ENCODE data around the gene GRAMD1A.
"Not testable (repeated sequence)": the region's sequence is repeated elsewhere in the genome, so short reads cannot be mapped to it uniquely, and the experiment has no call there.

The GRAMD1A gene

DNA sequence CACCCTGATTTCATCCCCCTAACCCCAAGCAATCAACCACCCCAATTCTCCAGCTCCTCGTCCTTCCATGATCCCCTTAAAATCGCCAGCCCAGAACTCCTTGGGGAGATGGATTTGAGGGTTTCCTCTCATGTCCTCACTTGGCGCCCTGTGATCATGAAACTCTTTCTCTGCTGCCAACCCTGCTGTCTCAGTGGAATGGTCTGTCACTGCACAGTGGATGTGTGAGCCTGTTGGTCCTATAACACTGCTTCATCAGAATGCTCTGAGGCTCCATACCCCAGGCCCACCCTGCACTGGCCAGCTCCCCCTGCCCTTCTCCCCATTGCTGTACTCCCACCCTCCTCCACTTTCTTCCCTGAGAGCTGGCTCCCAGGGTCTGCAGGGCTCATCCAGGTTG lies 23.5 kb upstream of the GRAMD1A start:
- no peak for DNase-seq (ENCODE audit: low read depth, low spot score)

DNA sequence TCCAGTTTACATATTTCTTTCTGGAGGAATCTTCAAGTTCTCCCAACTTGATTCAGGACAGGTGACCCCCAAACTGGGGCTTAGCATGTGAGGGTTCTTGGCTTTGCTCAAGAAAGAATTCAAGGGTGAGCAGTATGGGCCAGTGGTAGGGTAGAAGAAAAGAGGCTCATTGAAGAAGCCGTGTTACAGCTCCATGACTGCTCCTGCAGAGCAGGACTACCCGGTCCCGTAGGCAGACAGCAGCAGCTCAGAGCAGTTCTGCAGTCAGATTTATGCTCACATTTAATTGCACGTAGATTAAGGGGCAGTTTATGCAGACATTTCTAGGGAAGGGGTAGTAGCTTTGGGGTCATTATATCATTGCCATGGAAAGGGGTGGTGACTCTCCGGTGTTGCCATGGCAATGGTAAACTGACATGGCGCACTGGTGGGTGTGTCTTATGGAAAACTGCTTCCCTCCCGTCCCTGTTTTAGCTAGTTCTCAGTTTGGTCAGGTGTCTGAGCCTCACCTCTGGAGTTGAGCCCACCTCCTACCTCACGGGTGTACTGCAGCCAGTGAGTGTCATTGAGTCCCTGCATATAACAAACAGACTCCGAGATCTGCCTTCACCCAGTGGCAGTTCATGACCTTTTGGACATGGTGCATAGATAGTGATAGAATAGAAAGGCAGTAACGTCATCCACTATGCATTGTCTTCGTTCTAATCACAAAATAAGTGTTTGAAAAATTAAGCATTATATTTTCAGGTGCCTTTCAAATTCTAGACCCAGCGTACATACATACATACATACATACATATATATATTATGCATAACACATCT lies 20.1 kb upstream of the GRAMD1A start:
- no peak for DNase-seq (ENCODE audit: low read depth, low spot score)

DNA sequence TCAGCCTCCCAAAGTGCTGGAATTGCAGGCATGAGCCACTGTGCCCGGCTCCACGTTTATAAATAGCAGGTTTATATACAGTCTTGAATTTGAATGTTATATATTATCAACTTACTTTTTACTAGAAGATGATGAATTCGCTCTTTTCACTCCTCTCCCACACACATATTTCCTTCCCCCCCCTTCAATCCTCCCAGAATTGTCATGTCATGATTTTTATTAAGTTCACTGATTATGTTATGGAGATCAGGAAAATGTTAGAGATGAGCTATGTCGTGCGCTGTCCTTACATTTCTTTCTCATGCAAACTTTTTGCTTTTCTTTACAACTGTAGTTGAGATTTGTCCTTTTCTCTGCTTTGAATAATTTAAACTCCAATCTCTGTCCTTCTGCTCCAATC lies 17.8 kb upstream of the GRAMD1A start:
- DNase-seq (ENCODE audit: low read depth, low spot score): no peak

DNA sequence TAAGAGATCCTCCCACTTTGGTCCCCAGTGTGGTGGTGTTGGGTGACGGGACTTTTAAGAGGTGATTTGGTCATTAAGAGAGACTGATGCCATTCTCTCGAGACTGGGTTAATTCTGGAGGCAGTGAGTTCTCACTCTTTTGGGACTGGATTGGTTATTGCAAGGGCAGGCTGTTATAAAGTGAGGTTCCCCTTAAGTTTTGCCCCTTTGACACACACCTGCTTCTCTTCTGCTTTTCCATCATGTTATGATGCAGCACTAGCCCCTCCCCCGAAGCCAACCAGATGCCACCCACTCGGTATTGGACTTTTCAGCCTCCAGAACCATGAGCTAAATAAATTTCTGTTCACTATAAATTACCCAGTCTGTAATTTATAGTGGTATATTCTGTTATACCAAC lies 16.3 kb upstream of the GRAMD1A start:
- DNase-seq (ENCODE audit: low read depth, low spot score): no peak

DNA sequence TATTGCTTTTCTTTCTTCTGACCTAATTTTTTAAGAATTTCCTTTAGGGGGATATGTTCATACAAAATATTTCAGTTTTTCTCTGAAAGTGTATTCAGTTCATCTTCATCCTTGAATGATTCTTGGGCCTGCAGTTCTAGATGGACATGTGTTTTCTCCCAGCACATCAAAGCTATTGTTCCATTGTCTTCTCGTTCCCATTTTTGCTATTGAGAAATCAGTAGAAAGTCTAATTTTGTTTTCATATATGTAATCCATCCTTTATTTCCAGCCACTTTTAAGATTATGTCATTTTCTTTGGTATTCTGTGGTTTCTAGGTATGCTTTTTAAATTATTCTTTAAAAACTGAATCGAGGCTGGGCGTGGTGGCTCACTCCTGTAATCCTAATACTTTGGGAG lies 15.8 kb upstream of the GRAMD1A start:
- DNase-seq (ENCODE audit: low read depth, low spot score): no peak

DNA sequence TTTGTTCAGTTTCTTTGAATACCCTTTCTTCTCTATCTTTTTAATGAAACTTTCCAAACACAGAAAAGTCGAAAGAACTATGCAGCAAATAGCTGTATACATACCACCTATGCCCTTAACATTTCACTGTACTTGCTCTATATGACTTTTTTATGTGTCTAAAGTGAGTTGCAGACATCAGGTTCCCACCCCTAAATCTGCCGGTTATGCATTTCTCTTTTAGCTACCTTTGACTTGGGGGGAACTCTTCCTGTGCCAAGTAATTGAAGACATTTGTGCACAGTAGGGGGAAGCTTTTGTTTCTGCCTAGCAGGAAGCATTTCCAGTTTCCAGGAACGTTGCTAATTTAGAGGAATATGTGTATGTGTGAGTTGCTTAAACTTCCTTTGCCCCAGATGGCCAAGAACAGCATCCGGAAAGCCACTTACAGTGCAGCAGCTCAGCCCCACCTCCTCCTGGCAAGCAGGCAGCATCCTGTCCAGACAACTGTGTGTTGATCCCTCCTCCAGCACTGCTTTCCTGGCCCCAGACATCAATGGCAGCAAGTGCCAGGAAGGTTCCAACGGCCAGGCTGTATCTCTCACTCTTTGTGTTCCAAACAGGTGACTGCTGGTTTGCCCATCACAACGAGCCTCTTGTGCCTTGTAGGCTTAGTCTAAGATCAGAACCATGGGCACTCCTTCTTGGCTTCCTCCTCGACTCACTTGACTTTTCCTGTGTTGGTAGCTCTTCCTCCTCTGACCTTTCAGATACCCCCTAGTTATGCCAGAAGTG lies 14.7 kb upstream of the GRAMD1A start:
- peak; percentile 38 for DNase-seq (ENCODE audit: low read depth, low spot score)

DNA sequence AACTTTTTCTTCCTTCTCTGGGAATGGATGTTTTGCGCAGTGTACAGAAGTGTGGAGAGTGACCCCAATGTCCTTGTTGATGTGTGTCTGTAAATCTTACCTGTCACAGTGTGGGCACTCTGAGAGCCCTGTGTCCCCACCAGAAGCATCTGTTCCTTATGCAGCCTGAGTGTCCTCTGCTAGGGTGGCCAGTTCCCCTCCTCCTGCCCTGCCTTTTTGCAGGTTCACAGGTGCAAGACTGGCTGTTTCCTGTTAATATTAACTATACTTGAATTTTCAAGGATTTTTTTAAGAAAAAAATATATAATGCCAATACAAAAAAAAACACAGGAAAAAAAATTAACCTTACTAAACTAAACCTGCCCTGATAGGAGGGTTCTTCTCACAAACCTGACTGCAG lies 12.0 kb upstream of the GRAMD1A start:
- no peak for DNase-seq (ENCODE audit: low read depth, low spot score)

DNA sequence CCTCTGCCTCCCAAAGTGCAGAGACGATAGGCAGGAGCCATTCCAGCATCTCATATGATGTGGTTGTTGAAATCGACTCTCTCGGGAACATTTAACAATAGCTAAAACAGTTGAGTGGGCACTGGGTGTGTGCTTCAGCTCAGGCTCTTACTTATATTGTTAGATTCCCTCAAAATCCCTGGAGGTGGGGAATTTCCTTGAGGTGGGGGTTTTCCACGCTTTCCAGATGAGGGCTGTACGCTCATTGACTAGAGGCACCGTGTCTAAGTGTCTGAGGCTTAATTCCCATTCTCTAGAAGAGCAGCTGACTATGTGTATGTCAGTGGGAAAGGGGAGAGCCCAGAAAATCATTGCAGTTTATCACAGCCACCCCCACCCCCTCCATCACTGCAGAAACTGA lies 10.8 kb upstream of the GRAMD1A start:
- DNase-seq (ENCODE audit: low read depth, low spot score): no peak

DNA sequence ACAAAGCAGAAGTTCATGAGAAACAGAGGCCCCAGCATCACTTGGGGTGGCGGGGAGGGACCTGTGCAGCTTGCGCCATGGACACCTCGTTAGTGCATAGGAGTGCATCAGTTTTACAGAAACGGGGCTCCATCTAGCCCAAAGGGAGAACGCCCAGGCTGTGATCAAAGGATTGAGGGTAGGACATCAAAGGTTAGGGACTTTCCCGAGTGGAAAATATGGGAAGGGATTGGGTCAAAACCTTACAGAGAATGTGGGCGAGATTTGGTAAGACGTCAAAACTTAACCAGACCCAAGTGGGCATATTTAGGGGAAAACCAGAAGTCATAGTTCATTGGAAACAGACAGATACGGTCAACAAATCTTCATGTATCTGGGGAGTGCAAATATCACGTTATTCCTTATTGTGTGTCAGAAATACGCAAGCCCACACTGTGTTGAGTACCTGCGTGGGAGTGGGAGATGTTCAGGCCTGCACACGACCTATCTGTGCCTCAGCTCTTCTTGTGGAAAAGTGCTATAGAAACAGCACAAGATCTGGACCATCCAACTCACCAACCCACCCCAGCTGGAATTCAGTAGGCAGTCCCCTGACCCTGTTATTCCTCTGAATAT lies 9.4 kb upstream of the GRAMD1A start:
- no peak for DNase-seq (ENCODE audit: low read depth, low spot score)

DNA sequence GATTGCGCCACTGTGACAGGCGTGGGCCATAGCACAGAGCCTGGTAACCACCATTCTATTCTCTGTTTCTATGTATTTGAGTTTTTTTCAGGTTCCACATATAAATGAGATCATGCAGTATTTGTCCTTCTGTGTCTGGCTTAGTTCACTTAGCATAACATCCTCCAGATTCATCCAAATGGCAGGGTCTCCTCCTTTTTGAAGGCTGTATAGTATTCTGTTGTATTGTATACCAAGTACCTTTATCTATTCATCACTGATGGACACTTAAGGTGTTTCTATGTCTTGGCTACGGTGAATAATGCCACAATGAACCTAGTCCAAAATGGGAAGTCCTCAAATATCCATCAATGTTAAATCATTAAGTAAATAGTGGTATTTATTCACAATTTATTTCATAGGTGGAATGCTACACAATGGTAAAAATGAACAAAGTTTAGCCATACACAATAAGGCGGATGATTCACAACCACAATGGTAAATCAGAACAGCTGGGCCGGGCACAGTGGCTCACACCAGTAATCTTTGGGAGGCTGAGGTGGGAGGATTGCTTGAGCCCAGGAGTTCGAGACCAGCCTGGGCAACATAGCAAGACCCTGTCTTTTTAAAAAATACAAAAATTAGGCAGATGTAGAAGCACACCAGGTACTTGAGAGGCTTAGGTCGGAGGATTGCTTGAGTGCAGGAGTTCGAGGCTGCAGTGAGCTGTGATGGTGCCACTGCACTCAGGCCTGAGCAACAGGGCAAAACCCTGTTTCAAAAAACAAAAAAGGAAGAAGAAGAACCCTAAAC lies 8.4 kb upstream of the GRAMD1A start:
- DNase-seq (ENCODE audit: low read depth, low spot score): no peak

DNA sequence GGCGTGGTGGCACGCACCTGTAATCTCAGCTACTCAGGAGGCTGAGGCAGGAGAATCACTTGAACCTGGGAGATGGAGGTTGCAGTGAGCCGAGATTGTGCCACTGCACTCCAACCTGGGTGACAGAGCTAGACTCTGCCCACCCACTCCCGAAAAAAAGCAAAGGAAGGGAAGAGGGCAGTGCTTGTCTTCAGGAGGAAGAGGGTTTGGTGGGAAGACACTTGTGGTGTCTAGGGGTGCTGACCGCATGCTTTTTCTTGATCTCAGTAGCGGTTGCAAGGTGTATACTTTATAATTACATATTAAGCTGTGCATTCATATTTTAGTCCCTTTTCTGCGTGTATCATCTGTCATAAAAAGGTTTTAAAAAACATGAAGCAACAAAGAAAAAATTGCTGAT lies 7.5 kb upstream of the GRAMD1A start:
- DNase-seq (ENCODE audit: low read depth, low spot score): not testable (repeated sequence)

DNA sequence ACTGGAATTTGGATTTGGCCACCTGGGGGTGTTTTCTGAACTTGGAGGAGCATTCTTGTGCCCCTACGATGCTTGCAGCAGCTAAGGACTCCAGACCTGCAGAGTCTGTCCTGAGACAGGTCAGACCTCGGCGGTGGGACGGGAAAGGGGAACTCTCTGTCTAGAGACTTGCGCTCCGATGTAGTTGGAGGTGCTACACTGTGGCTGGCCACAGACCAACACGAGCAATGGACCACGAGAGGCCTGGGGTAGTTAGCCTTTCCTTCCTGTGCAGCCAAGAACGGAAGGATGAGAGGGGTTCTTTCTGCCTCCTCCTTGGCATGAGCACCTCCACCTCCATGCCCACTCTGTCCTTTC lies 5.9 kb upstream of the GRAMD1A start:
- DNase-seq (ENCODE audit: low read depth, low spot score): no peak

DNA sequence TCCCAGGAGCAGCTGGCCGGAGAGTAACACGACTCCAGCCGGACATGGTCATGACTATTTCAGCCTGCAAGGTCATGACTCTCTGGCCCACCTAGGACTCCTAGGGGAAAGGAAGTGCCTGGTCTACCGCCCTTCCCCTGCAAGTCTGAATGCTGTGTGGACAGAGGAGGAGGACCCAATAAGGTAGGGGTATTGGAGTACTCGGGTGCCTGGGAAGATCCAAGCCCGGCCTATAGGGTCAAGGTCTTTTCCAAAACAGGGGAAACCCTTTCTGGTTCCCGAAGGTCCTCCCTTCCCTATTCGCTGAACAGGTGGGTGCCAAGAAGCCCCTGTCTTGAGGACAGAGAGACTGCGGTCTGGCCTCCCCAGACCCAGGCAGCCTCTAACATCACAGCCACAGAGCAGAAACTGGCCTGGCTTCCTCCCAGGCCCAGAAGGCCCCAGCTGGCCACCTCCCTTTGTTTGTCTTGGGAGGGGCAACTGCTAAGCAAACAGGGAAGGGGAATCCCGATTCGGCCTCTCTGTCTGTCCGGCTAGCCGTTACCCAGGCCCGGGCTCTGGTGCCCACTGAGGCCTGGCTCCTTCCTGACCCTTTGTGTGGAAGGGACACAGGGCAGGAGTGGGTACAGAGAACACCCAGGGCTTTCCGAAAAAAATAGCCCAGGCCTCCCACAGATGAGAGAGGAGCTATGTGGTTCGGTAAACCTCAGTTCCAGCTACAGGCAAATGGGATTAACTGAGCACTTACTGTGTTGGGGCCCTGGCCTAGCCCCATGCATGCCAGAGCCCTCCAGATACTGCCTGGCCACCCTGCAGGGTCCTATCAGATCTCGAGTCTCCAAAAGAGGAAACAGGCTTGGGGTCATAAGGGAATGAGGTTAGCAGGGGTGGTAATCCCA lies 5.2 kb upstream of the GRAMD1A start:
- DNase-seq (ENCODE audit: low read depth, low spot score): no peak

DNA sequence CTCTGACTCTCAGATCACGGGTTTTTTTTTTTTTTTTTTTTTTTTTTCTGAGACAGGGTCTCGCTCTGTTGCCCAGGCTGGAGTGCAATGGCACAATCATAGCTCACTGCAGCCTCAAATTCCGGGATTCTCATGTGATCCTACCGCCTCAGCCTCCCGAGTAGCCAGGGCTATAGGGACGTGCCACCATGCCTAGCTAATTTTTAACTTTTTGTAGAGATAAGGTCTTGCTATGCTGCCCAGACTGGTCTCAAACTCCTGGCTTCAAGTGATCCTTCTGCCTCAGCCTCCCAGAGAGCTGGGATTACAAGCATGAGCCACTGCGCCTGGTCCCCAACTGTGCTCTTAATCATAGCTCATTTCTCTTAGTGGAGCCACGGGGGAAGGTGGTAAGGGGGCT lies 4.6 kb upstream of the GRAMD1A start:
- DNase-seq (ENCODE audit: low read depth, low spot score): no peak

DNA sequence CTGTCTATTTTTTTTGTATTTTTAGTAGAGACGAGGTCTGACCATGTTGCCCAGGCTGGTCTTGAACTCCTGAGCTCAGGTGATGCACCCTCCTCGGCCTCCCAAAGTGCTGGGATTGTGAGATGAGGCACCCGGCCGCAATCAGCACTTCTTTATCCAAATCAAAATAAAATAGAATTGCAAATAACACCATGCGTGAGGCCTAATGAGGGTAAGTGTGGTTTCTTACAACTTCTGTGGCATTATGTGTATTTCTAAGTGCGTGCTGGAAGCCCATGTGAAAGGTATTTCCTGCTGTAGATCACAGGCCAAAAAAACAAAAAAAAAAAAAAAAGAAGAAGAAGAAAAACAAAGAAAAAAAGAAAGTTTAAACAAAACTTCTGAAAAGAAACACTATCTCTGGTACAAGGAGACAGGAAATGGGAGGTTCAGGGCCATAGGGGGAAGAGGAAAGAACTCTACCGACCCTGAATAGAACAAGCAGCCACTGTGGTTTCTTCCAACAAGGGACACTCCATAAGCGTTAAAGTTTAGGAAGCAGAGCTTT lies 3.0 kb upstream of the GRAMD1A start:
- DNase-seq (ENCODE audit: low read depth, low spot score): no peak

DNA sequence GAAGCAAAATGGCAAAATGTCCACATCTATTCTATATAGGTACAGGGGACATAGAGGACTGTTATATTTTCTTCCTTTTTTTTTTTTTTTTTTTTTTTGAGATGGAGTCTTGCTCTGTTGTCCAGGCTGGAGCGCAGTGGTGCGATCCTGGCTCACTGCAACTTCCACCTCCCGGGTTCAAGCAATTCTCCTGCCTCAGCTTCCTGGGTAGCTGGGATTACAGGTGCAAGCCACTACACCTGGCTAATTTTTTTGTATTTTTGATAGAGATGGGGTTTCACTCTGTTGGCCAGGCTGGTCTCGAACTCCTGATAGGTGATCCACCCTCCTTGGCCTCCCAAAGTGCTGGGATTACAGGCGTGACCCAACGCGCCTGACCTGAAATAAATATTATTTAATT lies 1.9 kb upstream of the GRAMD1A start:
- not testable (repeated sequence) for DNase-seq (ENCODE audit: low read depth, low spot score)

DNA sequence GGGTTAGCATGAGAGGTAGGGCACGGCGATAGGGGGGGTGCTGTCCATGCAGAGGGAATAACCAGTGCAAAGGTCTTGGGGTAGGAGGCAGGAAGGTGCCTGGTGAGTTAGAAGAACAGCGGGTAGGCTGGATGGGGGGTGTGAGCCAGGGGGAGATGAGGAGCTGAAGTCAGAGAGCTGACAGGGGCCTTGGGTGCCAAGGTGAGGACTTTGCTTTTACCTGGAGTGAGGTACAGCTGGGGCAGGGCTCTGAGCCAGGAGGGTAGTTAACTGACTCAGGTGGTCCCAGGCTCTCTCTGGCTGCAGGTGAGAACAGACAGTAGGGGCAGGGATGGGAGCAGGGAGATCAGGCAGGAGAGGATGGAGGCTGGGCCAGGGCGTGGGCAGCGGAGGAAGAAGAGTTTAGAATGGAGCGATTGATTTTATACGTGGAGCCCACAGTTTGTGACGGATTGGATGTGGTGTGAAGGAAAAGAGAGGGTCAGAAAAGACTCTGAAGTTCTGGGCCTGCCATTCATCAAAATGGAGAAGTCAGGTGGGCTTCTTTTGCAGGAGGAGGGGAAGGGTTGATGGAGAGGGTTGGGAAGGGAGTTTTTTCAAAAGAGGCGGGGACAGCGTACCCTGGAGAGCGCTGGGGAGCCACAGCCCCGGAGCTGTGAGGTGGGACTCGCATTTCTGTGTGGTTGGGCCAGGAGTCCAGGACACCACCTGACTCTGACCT lies 1.2 kb upstream of the GRAMD1A start:
- peak; percentile 85 for DNase-seq (ENCODE audit: low read depth, low spot score)

DNA sequence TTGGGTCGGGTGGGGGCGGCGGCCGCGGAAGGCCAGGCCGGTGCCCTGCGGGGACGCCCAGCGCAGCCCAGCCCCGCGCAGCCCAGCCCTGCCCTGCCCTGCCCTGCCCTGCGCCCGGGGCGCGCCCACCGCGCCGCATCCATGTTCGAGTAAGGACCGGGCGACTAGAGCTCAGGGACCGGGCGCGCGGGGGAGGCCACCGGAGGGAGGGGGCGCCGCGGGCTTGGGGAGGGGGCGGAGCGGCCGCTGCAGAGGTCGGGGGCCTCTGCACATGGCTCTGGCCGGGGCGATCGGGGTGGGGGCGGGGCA lies 169 bp downstream of the GRAMD1A start:
- DNase-seq (ENCODE audit: low read depth, low spot score): no peak

DNA sequence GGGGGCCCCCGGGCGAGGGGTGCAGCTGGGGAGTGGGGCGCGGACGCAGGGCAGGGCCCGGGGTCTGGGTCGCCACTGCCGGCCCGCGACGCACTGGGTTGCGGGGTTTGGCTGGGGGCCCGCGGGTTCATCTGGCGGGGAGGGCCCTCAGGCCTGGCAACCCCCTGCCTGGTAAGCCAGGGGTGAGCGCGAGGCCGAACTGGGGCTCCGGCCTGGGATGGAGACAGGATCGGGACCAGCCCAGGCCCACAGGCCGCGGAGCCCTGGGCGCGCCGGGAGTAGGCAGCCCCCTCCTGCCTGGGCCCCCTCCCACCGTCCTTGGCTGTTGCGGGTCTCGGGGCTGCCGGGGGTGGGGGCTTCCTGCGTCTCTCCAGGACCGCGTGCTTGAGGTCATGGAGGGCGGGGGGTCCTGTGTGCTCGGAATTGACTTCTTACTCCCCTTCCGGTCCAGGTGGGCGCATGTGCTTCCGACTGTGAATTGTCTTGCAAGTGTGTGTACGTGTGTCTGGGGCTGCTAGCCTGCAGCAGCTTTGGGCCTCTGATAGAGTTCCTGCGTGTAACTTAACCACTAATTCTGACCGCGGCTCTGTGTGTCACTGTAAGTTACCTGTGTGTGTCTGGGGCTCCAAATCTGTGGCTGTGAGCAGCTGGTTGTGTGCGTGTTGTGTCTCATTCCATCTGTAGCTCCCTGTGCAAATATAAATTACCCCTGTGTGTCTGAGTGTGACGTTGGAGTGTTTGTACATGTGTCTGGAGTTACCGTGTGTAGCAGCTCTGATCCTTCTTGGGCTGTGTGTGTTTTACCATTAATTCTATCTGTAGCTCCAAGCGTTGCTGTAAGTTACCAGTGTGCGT lies 751 bp downstream of the GRAMD1A start:
- peak; percentile 57 for DNase-seq (ENCODE audit: low read depth, low spot score)

Data from ELF-1 (cell line).